ENCODE results near the gene MOB2.
A peak's percentile ranks its signal among the peaks of the same experiment; 100 is the strongest.

MOB2 gene

GRCh38 chr11:1469911-1470680 is 16.5 kb downstream of the MOB2 start:
- DNase-seq, result no peak

DNA sequence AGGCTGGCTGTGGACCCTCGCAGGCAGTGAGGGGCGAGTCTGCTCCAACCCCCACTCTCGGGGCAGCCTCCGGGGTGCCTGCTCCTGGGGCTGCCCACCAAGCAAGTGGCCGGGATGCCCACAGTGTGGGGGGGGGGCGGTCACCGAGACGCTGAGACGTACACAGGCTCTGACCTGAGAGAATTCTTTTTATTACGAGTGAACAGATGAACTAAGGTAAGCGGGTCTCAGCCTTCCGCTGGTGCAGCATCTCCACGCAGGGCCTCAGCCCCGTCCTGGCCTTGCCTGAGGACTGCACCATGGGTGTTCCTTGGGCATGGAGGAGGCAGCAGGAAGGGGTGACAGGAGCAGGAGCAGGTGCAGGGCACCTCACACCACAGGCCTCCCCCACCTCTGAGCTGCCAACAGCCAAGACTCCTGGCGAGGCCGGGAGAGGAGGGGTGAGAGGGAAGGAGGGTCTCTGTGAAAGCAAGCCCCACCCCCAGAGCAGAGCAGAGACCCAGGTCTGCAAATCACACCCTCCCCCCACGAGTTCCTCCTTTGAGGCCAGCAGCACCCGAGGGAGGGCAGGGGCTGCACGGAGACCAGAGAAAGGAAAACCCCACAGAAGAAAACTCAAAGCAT is 17.2 kb downstream of the MOB2 start:
- no peak for DNase-seq

DNA sequence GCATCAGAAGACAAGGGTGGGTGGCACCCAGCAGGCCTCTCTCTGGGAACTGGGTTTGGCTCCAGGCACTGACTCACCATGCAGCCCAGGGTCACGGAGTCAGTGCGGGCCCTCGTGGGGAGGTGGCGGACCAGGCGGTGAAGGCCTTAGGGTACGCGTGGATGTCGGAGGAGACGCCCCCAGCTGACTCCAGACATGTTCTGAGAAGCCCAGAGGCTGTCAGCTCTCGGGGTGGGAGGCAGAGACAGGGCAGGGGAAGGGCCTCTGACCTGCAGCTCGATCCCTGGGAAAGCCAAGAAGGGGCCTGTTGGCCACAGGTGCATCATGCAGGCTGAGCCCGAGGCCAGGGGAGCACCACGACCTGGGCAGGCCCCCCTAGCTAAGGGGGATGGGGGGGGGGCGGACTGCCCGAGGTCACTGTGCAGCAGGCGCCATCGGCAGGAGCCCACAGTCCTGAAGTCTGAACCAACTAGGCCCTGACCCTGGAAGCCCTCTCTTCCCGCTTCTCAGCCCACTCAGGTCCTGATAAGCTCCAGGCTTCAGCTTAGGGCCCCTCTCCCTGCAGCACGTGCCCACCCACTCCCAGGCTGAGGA is 18.0 kb downstream of the MOB2 start:
- no peak for DNase-seq

DNA sequence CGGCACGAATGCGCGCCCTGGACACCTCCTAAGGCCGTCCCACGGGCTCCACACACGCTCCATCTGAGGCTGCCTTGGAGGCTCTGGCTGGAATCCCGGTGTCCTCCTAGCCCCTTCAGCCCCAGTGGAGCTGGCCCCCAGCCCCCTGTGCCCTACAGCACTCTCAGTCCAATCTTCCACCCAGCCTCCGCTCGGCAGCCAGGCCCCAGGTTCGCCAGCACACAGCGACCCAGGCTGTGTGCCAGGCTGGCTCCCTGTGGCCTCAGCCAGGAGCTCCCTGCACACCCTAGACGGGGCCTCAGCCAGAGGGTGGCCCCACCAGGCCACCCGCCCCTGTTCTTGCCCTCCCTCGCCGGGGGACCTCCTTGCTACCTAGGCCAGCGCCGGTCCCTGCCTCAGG is 18.6 kb downstream of the MOB2 start:
- DNase-seq, result no peak

GRCh38 chr11:1467270-1467669 is 19.3 kb downstream of the MOB2 start:
- no peak for DNase-seq

GRCh38 chr11:1466784-1467183 is 19.8 kb downstream of the MOB2 start:
- DNase-seq, result no peak

GRCh38 chr11:1463056-1463455 is 23.5 kb downstream of the MOB2 start:
- no peak for DNase-seq

GRCh38 chr11:1462698-1462975 is 23.9 kb downstream of the MOB2 start:
- DNase-seq, result no peak

DNA sequence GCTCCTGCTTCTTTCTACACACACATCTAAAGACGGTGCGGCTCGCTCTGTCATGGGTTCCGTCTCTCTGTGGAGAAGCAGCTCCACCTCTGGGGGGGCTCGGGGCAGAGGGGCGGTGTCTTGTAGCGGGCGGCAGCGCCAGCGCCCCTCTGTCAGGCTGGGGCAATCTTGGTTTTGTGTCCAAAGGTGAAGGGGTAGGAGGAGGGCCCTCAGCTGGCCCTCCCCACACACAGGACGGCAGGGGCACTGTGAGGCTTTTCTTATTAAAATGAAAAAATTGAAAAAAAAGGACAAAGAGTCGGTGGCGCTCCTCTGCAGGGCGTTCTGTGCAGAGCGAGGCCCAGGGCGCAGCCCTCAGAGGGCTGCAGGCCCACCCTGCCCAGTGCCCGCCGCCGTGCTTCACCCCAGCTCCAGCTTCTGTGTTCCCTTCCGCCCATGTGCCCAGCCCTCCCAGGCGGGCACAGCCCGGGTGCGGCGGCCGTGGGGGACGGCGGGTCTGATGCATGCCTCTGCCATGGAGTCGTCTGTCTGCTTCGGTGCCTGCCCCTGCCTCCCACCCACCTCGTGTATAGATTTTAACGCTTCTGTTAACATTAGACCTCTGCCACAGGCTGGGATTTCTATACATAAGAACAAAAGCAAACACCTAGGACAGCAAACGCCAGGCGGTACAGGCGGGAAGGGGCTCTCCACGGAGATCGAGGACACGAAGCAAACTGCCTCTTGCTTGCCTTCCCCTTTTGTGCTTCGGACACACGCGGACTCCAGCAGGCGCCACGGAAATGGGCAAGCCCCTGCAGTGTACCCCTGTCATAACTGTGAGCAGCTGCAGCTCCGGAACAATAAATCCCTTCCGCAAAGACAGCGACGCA is 24.5 kb downstream of the MOB2 start:
- no peak for DNase-seq

GRCh38 chr11:1460986-1461825 is 25.4 kb downstream of the MOB2 start:
- DNase-seq, result no peak

- DNase-seq, result no peak
These were observed 26.1 kb downstream of the MOB2 start for GRCh38 chr11:1460396-1460985.

DNA sequence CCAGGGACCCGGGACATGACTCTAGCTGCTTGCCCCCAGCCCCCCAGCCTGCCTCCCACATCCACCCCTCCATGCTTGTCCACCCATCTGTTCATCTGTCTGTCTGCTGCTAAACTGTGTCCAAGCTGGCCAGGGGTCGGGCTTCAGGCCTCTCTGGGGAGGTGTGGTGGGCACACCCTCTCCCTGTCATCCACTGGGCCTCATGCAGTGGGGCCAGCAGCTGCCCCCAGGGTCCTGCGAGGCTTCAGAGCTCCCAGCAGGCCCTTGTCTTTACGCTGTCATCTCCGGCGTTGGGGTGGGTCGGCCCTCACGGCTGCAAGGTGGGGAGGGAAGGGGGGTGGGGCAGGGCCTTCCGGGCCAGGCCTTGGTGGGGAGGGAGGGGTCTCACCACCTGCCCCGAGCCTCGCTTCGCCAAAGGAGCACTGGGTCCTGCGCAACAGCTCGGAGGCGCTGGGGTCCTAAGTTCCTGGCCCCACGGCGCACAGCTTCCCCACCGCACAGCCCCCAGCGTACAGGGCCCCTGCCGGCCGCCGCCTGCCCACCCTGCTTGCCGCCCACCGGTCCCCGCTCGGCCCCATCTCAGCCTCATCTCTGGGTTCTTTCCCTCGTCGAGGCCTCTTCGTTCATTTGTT is 26.7 kb downstream of the MOB2 start:
- no peak for DNase-seq

DNA sequence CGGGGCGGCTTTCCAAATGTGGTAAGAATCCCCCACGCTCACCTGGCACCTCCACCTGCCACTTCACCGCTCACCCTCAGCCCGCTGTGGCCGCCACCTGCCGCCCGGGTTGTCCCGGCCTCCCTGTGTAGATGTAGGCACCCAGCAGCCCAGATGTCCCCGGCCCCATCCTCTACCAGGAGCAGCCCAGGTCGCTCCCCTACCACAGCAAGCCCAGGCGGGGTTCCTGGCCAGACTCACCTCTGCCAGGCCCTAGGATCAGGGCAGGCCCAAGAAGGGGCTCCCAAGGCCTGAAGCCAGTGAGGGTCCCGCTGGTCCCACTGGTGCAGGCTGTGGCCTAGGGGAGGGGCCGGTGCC is 27.4 kb downstream of the MOB2 start:
- DNase-seq, result no peak

GRCh38 chr11:1458340-1459218 is 28.0 kb downstream of the MOB2 start:
- DNase-seq, result peak; percentile 84

DNA sequence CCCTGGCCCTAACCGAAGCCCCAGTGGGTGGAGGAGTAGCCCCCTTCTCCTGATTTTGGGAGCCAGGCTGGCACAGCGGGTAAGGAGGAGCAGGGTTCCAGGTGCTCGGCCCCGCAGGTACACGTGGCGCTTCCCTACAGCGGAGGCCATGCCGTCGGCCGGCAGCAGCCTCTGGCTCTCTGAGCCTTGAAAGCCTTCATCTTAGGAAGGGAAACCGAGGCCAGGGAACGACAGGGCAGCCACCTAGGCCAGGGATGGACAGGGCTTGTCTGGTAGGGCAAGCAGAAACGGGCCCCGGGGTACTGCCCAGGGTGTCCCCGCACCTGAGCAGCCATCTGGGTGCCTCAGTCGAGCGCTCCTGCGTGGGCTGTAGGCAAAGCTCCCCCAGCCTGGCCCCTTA is 28.7 kb downstream of the MOB2 start:
- DNase-seq, result no peak

DNA sequence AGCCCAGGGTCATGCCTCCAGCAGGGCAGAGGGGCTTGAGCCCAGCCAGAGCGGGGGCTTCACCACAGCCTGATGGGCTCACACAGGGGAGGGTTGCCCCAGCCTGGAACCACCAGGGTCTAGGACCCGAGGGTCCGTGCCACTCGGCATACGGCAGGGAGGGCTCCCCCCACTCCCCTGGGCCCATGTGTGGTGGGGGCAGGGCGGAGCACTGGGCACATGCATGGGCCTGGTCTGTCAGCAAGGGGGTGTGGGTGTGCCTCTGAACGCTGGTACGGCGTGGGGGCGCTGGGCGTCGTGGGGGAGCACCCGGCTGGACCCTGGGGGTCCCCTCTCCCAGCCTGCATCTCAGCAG is 29.3 kb downstream of the MOB2 start:
- DNase-seq, result no peak

DNA sequence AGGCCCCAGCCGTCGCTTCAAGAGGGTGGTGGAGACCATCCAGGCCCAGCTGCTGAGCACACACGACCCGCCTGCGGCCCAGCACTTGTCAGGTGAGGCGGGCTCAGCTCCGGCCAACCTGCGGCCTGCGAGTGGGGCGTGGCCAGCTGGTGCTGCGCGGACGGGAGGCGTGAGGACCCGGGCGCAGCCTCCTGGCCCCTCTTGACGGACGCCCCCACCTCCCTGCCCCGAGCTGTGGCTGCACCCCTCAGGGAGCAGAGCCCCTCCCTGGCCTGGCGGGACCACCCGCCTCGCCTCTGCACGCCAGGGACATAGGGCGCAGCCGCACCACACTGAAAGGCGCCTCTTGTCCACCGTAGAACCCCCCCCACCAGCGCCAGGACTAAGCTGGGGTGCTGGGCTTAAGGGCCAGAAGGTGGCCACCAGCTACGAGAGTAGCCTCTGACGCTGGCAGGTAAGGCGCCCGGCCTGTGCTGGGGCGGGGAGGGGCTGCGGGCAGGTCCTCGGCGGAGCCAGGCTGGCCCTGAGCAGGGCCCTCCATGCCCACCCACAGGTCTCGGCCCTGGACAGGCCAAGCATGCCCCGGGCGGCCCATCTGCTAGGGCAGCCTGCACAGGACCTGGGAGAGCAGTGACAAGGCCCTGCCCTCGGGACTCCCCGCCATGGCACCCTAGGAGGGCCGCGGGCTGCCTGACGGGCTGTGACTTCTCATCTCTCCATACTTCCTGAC is 29.8 kb downstream of the MOB2 start:
- DNase-seq, result no peak

- no peak for DNase-seq
These were observed 30.4 kb downstream of the MOB2 start for GRCh38 chr11:1456176-1456575.

GRCh38 chr11:1455763-1456060 is 30.9 kb downstream of the MOB2 start:
- no peak for DNase-seq

DNA sequence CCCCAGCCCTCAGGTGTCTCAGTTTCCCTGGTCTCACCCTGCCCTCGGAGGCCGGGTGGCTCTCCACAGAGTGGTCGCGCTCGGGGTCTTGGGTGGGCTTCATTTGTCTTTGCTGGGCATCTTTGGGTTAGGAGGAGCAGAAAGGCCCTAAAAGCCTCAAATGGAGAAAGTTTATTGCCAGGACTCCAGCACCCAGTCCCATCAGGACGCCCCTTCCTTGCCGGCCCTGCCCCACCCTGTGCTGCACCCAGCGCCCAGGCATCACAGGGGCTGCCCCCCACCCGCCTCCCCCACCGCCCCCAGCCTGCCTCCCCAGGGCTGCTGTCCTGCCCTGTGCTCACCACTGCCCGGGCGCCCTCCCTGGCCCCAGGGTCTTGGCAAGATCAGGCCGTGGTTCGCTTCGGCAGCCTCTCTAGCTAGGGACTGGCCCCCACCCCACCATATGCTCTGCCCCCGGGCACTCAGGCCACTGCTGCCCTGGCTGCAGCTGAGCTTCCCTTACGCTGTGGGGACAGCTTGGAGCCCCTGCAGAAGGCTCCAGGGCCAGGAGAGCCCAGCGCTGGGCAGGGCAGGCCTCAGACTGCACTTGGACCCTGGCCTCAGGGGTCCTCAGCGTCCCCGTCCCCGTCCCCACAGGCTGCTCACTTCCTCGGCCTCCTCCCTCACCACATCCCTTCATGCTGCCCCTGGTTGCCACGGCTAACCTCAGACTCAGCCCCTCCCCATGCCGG is 31.4 kb downstream of the MOB2 start:
- no peak for DNase-seq
